Heart right ventricle (tissue), 16 donors: Measurements from ENCODE around the gene SLC26A8. TPM values are rescaled to one million over a fixed set of nuclear protein-coding genes. Genes with fewer than 3 reads are reported as not detected.

Experiments
- ATAC-seq, 8 donors: fragments of 200-7000 bp; cut with Tn5 transposase; one replicate each; pipeline ENCODE4 v1.9.1; 2020; ENCODE audit warnings: mild to moderate bottlenecking in 8 of 8, moderate library complexity in 8 of 8, moderate number of reproducible peaks in 1 of 8
- DNase-seq, 2 donors: peaks; one replicate each; pipeline ENCODE4 v3.0.0-alpha.2; 2020
- H3K27ac ChIP-seq, 10 donors: fragments of 200-600 bp; sonication (generic) in 2 of 10; one replicate each; pipeline versions ENCODE4 v1.5.0 to v1.8.0; 2020 to 2022; ENCODE audit warnings: mild to moderate bottlenecking in 3 of 10
- H3K27me3 ChIP-seq, 7 donors: fragments of 200-600 bp; one replicate each; pipeline ENCODE4 v1.8.0; 2021 to 2022; ENCODE audit warnings: mild to moderate bottlenecking in 2 of 7
- H3K36me3 ChIP-seq, 9 donors: fragments of 200-600 bp; sonication (generic) in 1 of 9; one replicate each; pipeline versions ENCODE4 v1.5.0 to v1.8.0; 2020 to 2022; ENCODE audit warnings: mild to moderate bottlenecking in 2 of 9
- H3K4me1 ChIP-seq, 9 donors: fragments of 200-600 bp; sonication (generic) in 1 of 9; one replicate each; pipeline versions ENCODE4 v1.5.0 to v1.8.0; 2020 to 2022; ENCODE audit warnings: mild to moderate bottlenecking in 4 of 9
- H3K4me3 ChIP-seq, 10 donors: fragments of 200-600 bp; sonication (generic) in 2 of 10; one replicate each; pipeline versions ENCODE4 v1.5.0 to v1.8.0; 2020 to 2022; ENCODE audit warnings: mild to moderate bottlenecking in 7 of 10, moderate library complexity in 2 of 10
- H3K9me3 ChIP-seq, 11 donors: fragments of 200-600 bp in 10 of 11; sonication (generic) in 2 of 11; one replicate each; pipeline versions ENCODE4 v1.5.0 to v1.8.0; 2013 to 2022; ENCODE audit warnings: mild to moderate bottlenecking in 2 of 11, control low read depth in 1 of 11, moderate library complexity in 1 of 11
- WGBS, 2 donors: extraction: QIAGEN DNeasy Blood & Tissue Kit; methylation state at CpG; one replicate each; pipeline ENCODE4 v1.1.7; 2013; ENCODE audit warnings: inconsistent platforms in 1 of 2; 5-methylcytosine and 5-hydroxymethylcytosine counted together
- intact Hi-C, 10 donors: fragments of 100-400 bp; cut with DNase I; formaldehyde crosslinking; loops; one replicate each; pipeline versions ENCODE4 v1.11.1 to v1.14.2; 2022
- long read RNA-seq, 3 donors: library from polyadenylated mRNA; unstranded; transcript quantifications; one replicate each; pipeline ENCODE4 v2.0.0, GENCODE V29; 2020 to 2021
- polyA plus RNA-seq, 2 donors: library from polyadenylated mRNA; stranded (reverse); fragments of 200-250 nt; gene quantifications; one replicate each; pipeline ENCODE4 v1.2.3, GENCODE V29; 2013
- total RNA-seq, 10 donors: library from RNA; stranded (reverse); fragmentation: NEBNext Ultra II Directional in 3 of 10; extraction: Animal tissue kit (Norgen Biotek cat#: 25700) in 3 of 10; gene quantifications; one replicate each; pipeline versions ENCODE4 v1.2.1 to v1.2.4, GENCODE V29; 2021 to 2023
- TF ChIP-seq, protein P1 (sequence below), 9 donors: fragments of 200-600 bp; sonication (generic) in 2 of 9; IDR thresholded peaks; one replicate each; pipeline versions ENCODE4 v1.5.0 to v1.8.0; 2021 to 2022; ENCODE audit warnings: antibody characterized with exemption in 9 of 9, mild to moderate bottlenecking in 5 of 9, moderate library complexity in 1 of 9
- donor health status: Arrhythmogenic right ventricular cardiomyopathy.
- donor health status: ischemic (EF 13 %, LVEDD 7.1; RV severe dilation, severe dysfunction).
- donor health status: healthy with polysubstance abuse.
- donor health status: DM: no; HTN: yes; CAD: no.
- donor health status: DM: no; HTN: no; CAD: no.
- donor health status: ischemic (EF 25% LVEDD 6.9; RV normal size, moderate dysfunction).
- donor health status: ischemic (EF 25% LVEDD 5.7; RV mildly dilated, moderate dysfunction).
- donor health status: healthy.
- donor health status: DM: yes; HTN: yes; CAD: no.
- donor health status: Ischemic cardiomyopathy.
- donor health status: ischemic (EF 35%, LVEDD 5.7; RV mildly dilated, moderate dysfunction).
- donor health status: nonischemic (EF 11% LVEDD 7.7; RV severe dilation, severe dysfunction).
- donor health status: DM: yes; HTN: yes; CAD: no.
- donor health status: PGD.
- donor health status: ischemic (EF 29% LVEDD 5.4; RV normal size, mild dysfunction).
- donor health status: nonischemic (EF 23%, LVEDD 6.1; RV moderate dilation, normal function).

Gene SLC26A8, protein sequence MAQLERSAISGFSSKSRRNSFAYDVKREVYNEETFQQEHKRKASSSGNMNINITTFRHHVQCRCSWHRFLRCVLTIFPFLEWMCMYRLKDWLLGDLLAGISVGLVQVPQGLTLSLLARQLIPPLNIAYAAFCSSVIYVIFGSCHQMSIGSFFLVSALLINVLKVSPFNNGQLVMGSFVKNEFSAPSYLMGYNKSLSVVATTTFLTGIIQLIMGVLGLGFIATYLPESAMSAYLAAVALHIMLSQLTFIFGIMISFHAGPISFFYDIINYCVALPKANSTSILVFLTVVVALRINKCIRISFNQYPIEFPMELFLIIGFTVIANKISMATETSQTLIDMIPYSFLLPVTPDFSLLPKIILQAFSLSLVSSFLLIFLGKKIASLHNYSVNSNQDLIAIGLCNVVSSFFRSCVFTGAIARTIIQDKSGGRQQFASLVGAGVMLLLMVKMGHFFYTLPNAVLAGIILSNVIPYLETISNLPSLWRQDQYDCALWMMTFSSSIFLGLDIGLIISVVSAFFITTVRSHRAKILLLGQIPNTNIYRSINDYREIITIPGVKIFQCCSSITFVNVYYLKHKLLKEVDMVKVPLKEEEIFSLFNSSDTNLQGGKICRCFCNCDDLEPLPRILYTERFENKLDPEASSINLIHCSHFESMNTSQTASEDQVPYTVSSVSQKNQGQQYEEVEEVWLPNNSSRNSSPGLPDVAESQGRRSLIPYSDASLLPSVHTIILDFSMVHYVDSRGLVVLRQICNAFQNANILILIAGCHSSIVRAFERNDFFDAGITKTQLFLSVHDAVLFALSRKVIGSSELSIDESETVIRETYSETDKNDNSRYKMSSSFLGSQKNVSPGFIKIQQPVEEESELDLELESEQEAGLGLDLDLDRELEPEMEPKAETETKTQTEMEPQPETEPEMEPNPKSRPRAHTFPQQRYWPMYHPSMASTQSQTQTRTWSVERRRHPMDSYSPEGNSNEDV
- total RNA-seq (under 1 TPM in 5 of 10 donors, not detected in 5; 0.07 to 0.11 (median 0.10) TPM), polyA plus RNA-seq (under 1 TPM in 1 of 2 donors, not detected in 1; 0.03 TPM)
- long read RNA-seq, donor 1, result 0 reads
- long read RNA-seq, donor 2, partial matches to known transcripts, result 0 of 1 reads
- long read RNA-seq, donor 2, other reads (novel, unspliced or antisense), result 1 of 1 reads
- long read RNA-seq, donor 3, result 0 reads

DNA sequence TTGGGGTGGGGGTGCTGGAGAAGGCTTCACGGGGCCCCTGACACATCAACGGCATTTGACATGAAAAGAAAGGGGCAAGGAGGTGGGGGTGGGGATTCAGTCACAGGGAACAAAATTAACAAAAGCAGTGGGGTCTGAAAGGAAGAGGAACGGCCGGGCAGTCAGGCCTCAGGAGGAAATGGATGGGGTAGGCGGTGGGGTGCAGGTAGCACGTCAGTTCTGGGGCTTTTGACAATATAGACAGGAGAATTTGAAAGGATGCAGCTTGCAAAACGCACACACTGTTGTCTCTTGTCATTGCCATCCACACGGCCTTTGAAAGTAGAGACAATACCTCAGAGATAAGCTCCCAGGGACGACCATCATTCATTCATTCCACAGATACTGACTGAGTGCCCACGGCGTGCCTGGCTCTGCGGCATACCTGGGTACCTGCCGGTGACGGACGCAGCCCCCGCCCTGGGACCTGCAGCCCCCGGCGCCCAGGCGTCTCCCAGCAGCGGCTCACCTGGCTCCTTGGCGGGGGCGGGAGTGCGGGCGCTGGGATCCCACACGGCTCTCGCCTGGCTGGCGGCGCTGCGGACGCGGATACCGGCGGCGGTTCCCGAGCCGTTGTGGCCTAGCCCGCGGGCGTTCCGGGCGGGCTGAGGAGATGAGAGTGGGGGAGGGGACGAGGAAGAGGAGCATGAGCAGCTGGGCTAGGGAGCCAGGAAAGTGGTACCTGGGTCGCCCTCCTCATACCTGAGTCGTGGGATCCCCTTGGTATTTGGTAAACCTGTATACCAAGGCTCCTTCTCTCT, at the start of gene SLC26A8:
Gene SLC26A8, minus strand, starts transcription at position 646 of the 800 bp plus-strand sequence. CDS start 4,934 bp downstream, outside the sequence.
- Histone ChIP-seq H3K9me3 (no peaks in the 10 kb centered on the region), H3K36me3 (no peaks in the 10 kb centered on the region), H3K27ac (peak within 1 kb of the TSS in 1 of 10 donors; percentile 65), H3K27me3 (peaks cover 0 to 21% (median 18%) of the 10 kb centered on the region in 7 donors), H3K4me1 (peaks cover 0 to 21% (median 5%) of the 10 kb centered on the region in 9 donors), H3K4me3 (peak within 1 kb of the TSS in 1 of 10 donors; percentile 41)
- ATAC-seq (no peak), DNase-seq (no peak)
- TF ChIP-seq, protein P1, sequence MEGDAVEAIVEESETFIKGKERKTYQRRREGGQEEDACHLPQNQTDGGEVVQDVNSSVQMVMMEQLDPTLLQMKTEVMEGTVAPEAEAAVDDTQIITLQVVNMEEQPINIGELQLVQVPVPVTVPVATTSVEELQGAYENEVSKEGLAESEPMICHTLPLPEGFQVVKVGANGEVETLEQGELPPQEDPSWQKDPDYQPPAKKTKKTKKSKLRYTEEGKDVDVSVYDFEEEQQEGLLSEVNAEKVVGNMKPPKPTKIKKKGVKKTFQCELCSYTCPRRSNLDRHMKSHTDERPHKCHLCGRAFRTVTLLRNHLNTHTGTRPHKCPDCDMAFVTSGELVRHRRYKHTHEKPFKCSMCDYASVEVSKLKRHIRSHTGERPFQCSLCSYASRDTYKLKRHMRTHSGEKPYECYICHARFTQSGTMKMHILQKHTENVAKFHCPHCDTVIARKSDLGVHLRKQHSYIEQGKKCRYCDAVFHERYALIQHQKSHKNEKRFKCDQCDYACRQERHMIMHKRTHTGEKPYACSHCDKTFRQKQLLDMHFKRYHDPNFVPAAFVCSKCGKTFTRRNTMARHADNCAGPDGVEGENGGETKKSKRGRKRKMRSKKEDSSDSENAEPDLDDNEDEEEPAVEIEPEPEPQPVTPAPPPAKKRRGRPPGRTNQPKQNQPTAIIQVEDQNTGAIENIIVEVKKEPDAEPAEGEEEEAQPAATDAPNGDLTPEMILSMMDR (IDR thresholded peaks at IDR 0.05), result no peak
- WGBS, 2 donors, result 22 to 23% methylated on average over 44 of the region's 44 CpGs
- intact Hi-C loops, result loop anchor here in 4 of 10 donors (10.0 kb wide), 2 partner anchors 331 to 341 kb away; no protein-coding TSS in a partner anchor

DNA sequence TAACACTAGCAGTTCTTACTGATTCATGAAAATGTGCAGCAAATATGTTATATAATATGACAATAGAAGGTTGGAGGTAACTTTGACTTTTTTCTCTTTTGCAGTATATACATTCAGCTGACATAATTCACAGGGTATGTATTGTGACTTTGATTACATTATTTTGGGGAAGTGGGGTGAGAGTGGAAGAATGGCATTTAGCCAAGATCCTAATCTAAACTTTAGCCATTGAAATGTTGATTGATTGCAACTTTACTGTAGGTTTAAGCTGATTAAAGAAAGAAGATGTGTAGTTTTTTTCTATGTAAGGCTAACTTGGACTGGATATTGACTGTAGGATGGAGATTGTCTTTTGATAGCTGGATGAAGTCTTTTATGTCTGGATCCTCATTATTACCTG, 49.1 kb upstream of the SLC26A8 start:
- intact Hi-C loops, result loop anchor here in 1 of 10 donors (5.0 kb wide), 1 partner anchor 1831 kb away; no protein-coding TSS in a partner anchor
- Histone ChIP-seq H3K4me3 (no peak overlapping the region), H3K36me3 (peaks cover 0 to 53% (median 14%) of the 10 kb centered on the region in 9 donors), H3K4me1 (peaks cover 0 to 31% (median 8%) of the 10 kb centered on the region in 9 donors), H3K9me3 (no peaks in the 10 kb centered on the region), H3K27me3 (no peaks in the 10 kb centered on the region), H3K27ac (no peak overlapping the region)
- ATAC-seq, result no peak
- TF ChIP-seq, protein P1 (IDR thresholded peaks at IDR 0.05), result no peak
- no peak for DNase-seq

DNA sequence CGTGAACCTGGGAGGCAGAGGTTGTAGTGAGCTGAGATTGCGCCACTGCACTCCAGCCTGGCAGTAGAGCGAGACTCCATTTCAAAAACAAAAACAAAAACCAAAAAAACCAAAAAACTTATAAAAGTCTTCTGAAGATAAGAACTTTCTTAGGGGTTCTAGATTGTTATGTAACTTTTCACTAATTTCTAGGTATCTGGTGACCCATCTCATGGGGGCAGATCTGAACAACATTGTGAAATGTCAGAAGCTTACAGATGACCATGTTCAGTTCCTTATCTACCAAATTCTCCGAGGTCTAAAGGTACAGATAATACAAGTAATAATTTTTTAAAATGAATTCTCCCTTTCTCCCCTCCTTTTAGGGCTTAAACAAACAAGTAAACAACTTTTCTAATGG, 48.2 kb upstream of the SLC26A8 start:
- 92 to 93% methylated on average over 4 of the region's 4 CpGs for WGBS, 2 donors
- TF ChIP-seq, protein P1 (IDR thresholded peaks at IDR 0.05), result no peak
- no peak for ATAC-seq
- intact Hi-C loops, result loop anchor here in 1 of 10 donors (5.0 kb wide), 1 partner anchor 1830 kb away; no protein-coding TSS in a partner anchor
- Histone ChIP-seq H3K27me3 (no peaks in the 10 kb centered on the region), H3K4me1 (peaks cover 0 to 39% (median 17%) of the 10 kb centered on the region in 9 donors), H3K36me3 (peaks cover 0 to 43% (median 14%) of the 10 kb centered on the region in 9 donors), H3K27ac (no peak overlapping the region), H3K4me3 (no peak overlapping the region), H3K9me3 (no peaks in the 10 kb centered on the region)
- DNase-seq, result no peak
